HG03095 (cell line): Measurements from ENCODE around the gene SNX24.

Experiments
- ATAC-seq: cut with Tn5 transposase; IDR thresholded peaks from one replicate; pipeline ENCODE4 v1.9.1; 2021; ENCODE audit warnings: moderate library complexity; ENCODE audit not compliant: unreplicated experiment

The SNX24 gene

DNA sequence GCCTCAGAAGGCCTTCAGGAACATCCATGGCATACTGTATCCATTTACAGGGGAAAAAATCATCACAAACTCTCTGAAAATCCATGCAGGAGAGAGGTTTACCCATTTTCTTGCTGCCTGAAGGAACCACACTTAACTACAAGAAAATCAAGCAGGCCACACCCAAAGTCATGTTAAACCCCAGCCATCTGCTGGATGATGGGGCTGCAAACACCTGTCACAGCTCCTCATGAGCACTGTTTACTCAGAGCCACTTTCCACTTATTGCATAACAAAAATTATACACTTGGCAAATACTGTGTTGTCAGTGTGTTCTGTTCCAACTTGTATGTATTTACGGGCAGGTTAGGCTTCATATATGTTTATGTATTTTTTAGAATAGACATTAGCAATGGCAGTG, 155.3 kb downstream of the SNX24 start:
- ATAC-seq = no peak

- ATAC-seq = no peak
Observed at GRCh38 chr5:123001808-123002207, 156.4 kb downstream of the SNX24 start.

DNA sequence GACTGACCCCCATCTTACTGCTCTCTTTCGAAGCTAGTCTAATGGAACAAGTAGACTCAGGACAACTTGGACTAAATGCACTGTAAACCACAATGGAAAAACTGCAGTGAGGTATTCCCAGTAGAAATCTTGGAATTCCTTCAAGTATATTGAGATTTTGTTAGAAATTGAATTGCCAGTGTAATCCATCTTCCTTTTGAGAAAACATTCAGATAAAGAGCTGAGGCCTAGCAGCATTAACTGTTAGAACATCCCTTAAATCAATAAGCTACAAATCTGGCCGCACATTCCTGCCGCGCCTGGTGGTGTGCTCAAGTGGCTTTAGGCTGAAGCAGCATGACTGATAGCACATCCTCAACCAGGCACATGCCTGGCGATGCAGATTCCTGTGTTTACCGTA, 161.8 kb downstream of the SNX24 start:
- no peak for ATAC-seq

GRCh38 chr5:123007754-123008153, 162.3 kb downstream of the SNX24 start:
- ATAC-seq = no peak

DNA sequence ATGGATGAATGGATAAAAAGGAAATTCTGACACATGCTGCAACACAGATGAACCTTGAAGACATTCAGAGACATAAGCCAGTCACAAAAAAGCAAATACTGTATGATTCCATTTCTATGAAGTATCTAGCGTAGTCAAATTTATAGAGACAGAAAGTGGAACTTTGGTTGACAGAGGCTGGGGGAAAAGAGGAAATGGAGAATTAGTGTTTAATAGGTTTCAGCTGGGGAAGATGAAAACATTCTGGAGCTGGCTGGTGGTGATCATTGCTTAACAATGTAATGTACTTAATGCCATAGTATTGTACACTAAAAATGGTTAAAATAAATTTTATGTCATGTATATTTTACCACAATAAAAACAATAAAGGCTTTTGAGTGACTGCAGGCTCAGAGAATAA, 166.9 kb downstream of the SNX24 start:
- ATAC-seq = no peak

GRCh38 chr5:123014689-123015088, 169.3 kb downstream of the SNX24 start:
- ATAC-seq = no peak

- ATAC-seq = no peak
Observed at GRCh38 chr5:123028222-123028621, 182.8 kb downstream of the SNX24 start.

GRCh38 chr5:123033157-123033671, 187.8 kb downstream of the SNX24 start:
- no peak for ATAC-seq

DNA sequence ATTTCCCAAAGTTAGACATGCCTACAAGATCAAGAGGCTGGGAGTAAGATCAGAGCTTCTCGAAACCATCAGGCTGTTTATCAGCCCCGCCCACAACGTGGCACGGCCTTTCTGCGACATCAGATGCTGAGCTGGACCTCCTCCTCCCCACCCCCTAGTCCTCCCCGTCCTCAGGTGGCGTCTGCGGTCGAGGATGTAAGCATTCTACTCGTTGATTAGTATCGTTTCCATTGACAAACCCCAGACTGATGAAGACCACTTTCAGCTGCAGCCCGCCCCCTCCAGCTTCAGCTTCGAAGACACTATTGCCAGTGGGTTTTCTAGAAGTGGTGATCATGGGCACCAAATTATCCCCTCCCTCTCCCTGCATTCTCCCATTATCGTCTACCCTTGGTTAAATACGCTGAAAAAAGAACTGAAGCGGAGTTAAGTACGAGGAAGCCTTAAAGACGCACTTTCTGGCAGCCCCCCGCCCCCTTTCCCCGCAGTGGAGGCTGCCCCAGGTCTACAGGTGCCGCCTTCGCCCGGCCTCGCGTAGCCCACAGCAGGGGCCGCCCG, 190.0 kb downstream of the SNX24 start:
- ATAC-seq = no peak

DNA sequence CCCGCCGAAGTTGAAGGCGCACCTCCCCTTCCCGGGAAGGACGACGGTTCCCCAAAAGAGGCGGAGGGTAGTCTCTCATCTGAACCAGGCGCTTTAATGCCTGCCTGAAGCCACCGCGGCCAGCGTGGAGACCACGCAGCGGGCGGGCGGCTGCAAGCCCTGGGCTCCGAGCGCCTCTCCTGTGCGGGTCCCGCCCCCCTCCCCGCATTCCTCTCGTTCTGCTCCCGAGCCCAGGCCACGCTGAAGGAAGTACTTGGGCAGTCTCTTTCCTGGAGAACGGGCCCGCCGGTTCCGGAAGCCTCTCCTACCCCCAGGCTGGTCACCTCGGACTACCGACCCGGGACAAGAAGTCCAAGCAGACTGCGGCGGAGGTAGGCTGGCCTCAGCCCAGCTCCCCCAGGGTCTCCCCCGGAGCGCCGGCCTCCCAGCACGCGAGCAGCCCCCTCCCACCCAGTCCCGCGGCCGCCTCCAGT, 190.5 kb downstream of the SNX24 start:
- no peak for ATAC-seq

DNA sequence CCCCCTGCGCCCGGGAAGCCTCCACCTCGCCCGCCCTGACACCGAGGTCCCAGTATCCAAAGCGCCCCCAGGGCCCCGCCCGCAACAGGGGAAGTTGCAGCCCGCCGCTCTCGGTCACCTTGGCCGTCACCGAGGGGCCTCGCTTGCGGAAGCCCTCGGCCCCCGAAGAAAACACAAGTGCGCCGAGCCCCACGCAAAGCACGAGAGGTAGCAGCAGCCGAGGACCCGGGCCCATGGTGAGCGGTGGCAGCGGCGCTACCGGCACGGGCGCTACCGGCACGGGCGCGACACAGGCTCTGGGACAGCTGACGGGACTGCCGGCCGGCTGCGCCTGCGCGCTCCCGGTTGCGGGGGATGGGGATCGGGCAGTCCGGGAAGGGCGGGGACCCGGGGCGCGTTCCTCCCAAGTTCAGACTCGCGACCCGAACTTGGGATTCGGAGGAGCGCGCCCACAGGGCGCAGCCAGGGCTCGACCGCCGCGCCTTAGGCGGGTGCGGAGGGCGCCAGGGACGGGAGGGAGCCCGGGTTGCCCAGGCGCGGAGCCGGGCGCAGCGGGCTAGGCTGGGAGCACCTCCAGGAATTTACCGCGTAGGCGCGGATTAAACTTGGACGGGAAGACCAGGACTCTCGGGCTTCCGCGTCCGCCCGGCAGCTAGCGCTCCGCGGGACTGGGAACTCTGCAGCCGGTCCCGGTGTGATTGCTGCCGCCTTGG, 191.1 kb downstream of the SNX24 start, which contains the start of gene PPIC:
Gene PPIC, minus strand, starts transcription at position 335 of the 713 bp plus-strand sequence. Its CDS starts 100 bp downstream, at position 235.
- ATAC-seq = no peak

- ATAC-seq = no peak
Observed at GRCh38 chr5:123037104-123037418, 191.6 kb downstream of the SNX24 start.

- no peak for ATAC-seq
Observed at GRCh38 chr5:123039673-123040072, 194.3 kb downstream of the SNX24 start.

- no peak for ATAC-seq
Observed at GRCh38 chr5:123044926-123045617, 199.7 kb downstream of the SNX24 start.

DNA sequence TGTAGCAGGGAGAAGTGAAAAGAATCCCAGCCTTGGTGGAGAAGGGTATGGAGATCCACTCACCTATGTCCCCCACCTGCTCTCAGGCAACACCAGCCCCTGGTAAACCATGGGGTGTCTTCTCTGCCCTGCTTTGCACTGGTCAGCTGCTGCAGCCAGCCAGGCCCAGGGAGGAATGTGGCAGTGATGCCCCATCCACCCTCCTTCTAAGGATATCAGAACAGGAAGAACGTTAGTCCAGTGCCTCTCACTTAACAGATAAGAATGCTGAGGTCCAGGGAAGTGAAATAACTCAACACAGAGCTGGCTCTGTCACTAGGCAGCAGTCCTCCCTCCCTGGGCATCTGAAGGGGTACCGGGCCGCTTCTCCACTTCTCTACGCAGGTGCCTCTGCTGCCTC, 200.8 kb downstream of the SNX24 start:
- no peak for ATAC-seq

- ATAC-seq = no peak
Observed at GRCh38 chr5:123047706-123048105, 202.3 kb downstream of the SNX24 start.

DNA sequence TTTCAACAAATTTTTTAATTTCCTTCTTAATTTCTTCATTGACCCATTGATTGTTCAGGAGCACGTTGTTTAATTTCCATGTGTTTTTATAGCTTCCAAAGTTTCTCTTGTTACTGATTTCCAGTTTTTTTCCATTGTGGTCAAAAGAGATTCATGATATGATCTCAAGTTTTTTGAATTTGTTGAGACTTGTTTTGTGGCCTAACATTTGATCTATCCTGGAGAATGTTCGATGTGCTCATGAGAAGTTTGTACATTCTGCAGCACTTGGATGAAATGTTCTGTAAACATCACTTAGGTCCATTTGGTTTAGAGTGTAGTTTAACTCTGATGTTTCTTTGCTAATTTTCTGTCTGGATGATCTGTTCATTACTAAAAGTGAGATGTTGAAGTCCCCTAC, 205.8 kb downstream of the SNX24 start:
- ATAC-seq = no peak
